HEK293T (cell line): ENCODE measurements around the gene KRTAP10-8.
"Not testable (repeated sequence)": the region's sequence is repeated elsewhere in the genome, so short reads cannot be mapped to it uniquely, and the experiment has no call there.

Experiments
- CTCF ChIA-PET: fragments of 350-600 bp; formaldehyde crosslinking; extraction: SDS; loops from one replicate; lab custom pipeline; 2021; ENCODE audit warnings: antibody characterized with exemption, inconsistent platforms; lab: Yijun Ruan, JAX
- POLR2A ChIA-PET: fragments of 350-600 bp; formaldehyde crosslinking; extraction: SDS; loops from one replicate; lab custom pipeline; 2020; ENCODE audit warnings: antibody characterized with exemption, inconsistent platforms; lab: Yijun Ruan, JAX
- DNase-seq: peaks from one replicate; pipeline ENCODE4 v3.0.0; 2012; ENCODE audit warnings: mixed read lengths; ENCODE audit errors: extremely low spot score
- ARNT ChIP-seq: fragments of 450-650 bp; IDR thresholded peaks from 2 replicates; pipeline ENCODE4 v1.6.1; 2017; ENCODE audit warnings: mild to moderate bottlenecking
- BHLHE40 ChIP-seq: fragments of 450-650 bp; IDR thresholded peaks from 2 replicates; pipeline ENCODE4 v1.6.1; 2016; ENCODE audit warnings: mild to moderate bottlenecking, moderate library complexity, borderline replicate concordance
- CTBP1 ChIP-seq: fragments of 450-650 bp; IDR thresholded peaks from 2 replicates; pipeline ENCODE4 v1.6.1; 2016; ENCODE audit warnings: borderline replicate concordance
- ELF4 ChIP-seq: fragments of 450-650 bp; IDR thresholded peaks from 2 replicates; pipeline ENCODE4 v1.6.1; 2017; ENCODE audit warnings: antibody characterized with exemption
- FOXA1 ChIP-seq: fragments of 450-650 bp; IDR thresholded peaks from 2 replicates; pipeline ENCODE4 v1.6.1; 2016; ENCODE audit warnings: mild to moderate bottlenecking
- FOXK2 ChIP-seq: fragments of 450-650 bp; IDR thresholded peaks from 2 replicates; pipeline ENCODE4 v1.6.1; 2016; ENCODE audit warnings: mild to moderate bottlenecking
- FOXM1 ChIP-seq: fragments of 450-650 bp; IDR thresholded peaks from 2 replicates; pipeline ENCODE4 v1.6.1; 2017; ENCODE audit warnings: mild to moderate bottlenecking, borderline replicate concordance
- HDGF ChIP-seq: fragments of 450-650 bp; IDR thresholded peaks from 2 replicates; pipeline ENCODE4 v1.6.1; 2017; ENCODE audit warnings: antibody characterized with exemption, borderline replicate concordance
- L3MBTL2 ChIP-seq: fragments of 450-650 bp; conservative IDR thresholded peaks from 2 replicates; pipeline ENCODE4 v1.6.1; 2016; ENCODE audit warnings: mild to moderate bottlenecking
- LEF1 ChIP-seq: fragments of 450-650 bp; IDR thresholded peaks from 2 replicates; pipeline ENCODE4 v1.6.1; 2017; ENCODE audit warnings: mild to moderate bottlenecking, borderline replicate concordance
- NFRKB ChIP-seq: fragments of 450-650 bp; IDR thresholded peaks from 2 replicates; pipeline ENCODE4 v1.6.1; 2016; ENCODE audit warnings: mild to moderate bottlenecking, moderate library complexity
- SP1 ChIP-seq: fragments of 450-650 bp; IDR thresholded peaks from 2 replicates; pipeline ENCODE4 v1.6.1; 2017
- SUZ12 ChIP-seq: fragments of 450-650 bp; IDR thresholded peaks from 2 replicates; pipeline ENCODE4 v1.6.1; 2016; ENCODE audit warnings: mild to moderate bottlenecking
- TARDBP ChIP-seq: fragments of 450-650 bp; IDR thresholded peaks from 2 replicates; pipeline ENCODE4 v1.6.1; 2016
- ZNF384 ChIP-seq: fragments of 450-650 bp; IDR thresholded peaks from 2 replicates; pipeline ENCODE4 v1.6.1; 2016
- TF ChIP-seq, protein P1 (sequence below): fragments of 450-650 bp; IDR thresholded peaks from 2 replicates; pipeline ENCODE4 v1.6.1; 2016

Gene KRTAP10-8

GRCh38 chr21:44572959-44573583 is 38.8 kb upstream of the KRTAP10-8 start:
- ChIA-PET CTCF (no interaction called here), POLR2A (no interaction called here)
- no peak for DNase-seq
- TF ChIP-seq TARDBP (no peak), L3MBTL2 (no peak), FOXK2 (no peak), BHLHE40 (no peak), NFRKB (no peak), HDGF (no peak), LEF1 (no peak), FOXM1 (no peak), CTBP1 (no peak), SP1 (no peak), FOXA1 (no peak), ELF4 (no peak), ARNT (no peak), SUZ12 (no peak), ZNF384 (no peak)
- TF ChIP-seq, protein P1, sequence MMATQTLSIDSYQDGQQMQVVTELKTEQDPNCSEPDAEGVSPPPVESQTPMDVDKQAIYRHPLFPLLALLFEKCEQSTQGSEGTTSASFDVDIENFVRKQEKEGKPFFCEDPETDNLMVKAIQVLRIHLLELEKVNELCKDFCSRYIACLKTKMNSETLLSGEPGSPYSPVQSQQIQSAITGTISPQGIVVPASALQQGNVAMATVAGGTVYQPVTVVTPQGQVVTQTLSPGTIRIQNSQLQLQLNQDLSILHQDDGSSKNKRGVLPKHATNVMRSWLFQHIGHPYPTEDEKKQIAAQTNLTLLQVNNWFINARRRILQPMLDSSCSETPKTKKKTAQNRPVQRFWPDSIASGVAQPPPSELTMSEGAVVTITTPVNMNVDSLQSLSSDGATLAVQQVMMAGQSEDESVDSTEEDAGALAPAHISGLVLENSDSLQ: no peak

DNA sequence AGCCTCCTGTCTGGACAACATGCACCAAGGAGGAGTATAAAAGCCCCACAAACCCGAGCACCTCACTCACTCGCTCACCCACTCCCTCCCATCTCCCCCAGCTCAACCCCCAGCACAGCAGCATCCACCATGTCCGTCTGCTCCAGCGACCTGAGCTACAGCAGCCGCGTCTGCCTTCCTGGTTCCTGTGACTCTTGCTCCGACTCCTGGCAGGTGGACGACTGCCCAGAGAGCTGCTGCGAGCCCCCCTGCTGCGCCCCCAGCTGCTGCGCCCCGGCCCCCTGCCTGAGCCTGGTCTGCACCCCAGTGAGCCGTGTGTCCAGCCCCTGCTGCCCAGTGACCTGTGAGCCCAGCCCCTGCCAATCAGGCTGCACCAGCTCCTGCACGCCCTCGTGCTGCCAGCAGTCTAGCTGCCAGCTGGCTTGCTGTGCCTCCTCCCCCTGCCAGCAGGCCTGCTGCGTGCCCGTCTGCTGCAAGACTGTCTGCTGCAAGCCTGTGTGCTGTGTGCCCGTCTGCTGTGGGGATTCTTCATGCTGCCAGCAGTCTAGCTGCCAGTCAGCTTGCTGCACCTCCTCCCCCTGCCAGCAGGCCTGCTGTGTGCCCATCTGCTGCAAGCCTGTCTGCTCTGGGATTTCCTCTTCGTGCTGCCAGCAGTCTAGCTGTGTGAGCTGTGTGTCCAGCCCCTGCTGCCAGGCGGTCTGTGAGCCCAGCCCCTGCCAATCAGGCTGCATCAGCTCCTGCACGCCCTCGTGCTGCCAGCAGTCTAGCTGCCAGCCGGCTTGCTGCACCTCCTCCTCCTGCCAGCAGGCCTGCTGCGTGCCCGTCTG is 38.0 kb upstream of the KRTAP10-8 start, which contains the start of gene KRTAP10-4:
Gene KRTAP10-4 (plus strand): TSS at position 100 of the 827 bp plus-strand sequence. CDS start 30 bp downstream, at position 130.
- DNase-seq, POLR2A ChIA-PET, CTCF ChIA-PET: not testable (repeated sequence)

DNA sequence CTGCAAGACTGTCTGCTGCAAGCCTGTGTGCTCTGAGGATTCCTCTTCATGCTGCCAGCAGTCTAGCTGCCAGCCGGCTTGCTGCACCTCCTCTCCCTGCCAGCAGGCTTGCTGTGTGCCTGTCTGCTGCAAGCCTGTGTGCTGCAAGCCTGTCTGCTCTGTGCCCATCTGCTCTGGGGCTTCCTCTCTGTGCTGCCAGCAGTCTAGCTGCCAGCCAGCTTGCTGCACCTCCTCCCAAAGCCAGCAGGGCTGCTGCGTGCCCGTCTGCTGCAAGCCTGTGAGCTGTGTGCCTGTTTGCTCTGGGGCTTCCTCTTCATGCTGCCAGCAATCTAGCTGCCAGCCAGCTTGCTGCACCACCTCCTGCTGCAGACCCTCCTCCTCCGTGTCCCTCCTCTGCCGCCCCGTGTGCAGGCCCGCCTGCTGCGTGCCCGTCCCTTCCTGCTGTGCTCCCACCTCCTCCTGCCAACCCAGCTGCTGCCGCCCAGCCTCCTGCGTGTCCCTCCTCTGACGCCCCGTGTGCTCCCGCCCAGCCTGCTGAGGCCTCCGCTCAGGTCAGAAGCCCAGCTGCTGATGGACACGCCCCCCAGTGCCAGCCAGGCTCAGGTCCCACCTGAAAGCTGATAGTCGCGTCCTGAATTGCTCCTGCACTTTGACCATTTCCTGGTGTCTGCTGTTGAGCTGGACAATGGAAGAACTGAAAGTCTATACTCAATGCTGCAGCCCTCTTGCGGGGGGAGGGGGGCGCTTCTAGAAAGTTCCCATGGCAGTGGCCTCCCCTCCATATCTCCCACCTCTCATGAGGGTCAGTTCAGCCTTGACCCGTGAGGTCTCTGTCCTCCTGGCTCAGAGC is 37.2 kb upstream of the KRTAP10-8 start:
- CTCF ChIA-PET: no interaction called here

DNA sequence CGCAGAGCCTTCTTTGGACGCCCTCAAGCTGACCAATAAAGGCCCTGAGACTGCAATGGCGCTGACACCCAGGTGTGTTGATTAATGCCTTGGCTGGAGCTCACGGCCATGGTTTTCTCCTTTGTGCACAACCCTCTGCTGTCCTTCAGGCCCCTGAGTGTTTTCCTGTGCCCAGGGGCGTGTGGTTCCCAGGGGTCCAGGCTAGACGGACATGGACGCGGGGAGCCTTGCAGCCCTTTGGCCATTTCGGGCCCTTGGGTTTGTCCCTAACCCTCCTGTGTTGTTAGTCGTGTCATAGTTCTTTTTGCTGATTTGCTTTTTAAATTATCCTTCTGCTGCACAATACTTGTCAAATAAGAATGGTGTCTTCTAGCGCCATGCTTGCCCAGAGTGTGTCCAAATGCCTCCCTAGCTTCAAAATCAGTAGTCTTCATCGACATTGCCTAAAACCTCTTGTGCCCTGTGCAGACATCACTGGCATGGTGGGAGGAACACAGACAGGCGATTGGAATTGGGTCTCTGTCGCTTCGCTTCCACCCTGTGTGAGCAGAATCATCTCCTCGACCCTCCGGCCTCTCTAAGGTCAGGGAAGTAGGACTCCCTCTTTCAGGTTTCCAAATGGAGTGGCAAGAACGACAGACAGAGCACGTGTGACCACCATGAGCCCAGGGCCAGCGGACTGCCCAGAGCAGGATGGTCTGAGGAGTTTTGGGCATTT is 36.4 kb upstream of the KRTAP10-8 start:
- ChIA-PET CTCF (no interaction called here), POLR2A (no interaction called here)
- no peak for TF ChIP-seq ZNF384
- no peak for DNase-seq

More for the DNA sequence above, 37.2 kb upstream of the KRTAP10-8 start:
- DNase-seq: no peak
- POLR2A ChIA-PET: no interaction called here
- TF ChIP-seq BHLHE40 (no peak), HDGF (no peak), CTBP1 (no peak), ELF4 (no peak), L3MBTL2 (no peak), ZNF384 (no peak), ARNT (no peak), SUZ12 (no peak), FOXA1 (no peak), SP1 (no peak), LEF1 (no peak), FOXM1 (no peak), TARDBP (no peak), NFRKB (no peak), FOXK2 (no peak)
- TF ChIP-seq, protein P1: no peak

DNA sequence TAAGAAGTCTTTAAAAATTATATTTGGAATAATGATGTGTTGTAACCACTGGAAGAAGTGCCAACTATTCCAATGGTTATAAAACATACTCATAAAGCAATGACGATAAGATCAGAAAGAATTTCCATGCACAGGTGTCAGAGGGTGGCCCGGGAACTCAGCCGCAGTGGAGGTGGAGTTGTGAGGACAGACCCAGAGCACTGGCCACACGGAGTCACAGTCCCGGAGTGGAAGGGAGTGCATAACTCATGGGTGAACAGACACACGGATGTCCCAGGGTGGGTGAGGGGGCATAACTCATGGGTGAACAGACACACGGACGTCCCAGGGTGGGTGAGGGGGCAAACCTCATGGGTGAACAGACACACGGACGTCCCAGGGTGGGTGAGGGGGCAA is 35.9 kb upstream of the KRTAP10-8 start:
- POLR2A ChIA-PET: no interaction called here
- CTCF ChIA-PET: no interaction called here
- no peak for TF ChIP-seq LEF1
- TF ChIP-seq FOXM1: no peak
- TF ChIP-seq CTBP1: no peak
- no peak for TF ChIP-seq SP1
- no peak for TF ChIP-seq BHLHE40
- no peak for TF ChIP-seq TARDBP
- TF ChIP-seq ELF4: no peak
- no peak for TF ChIP-seq ZNF384
- no peak for TF ChIP-seq HDGF
- no peak for DNase-seq

- ChIA-PET POLR2A (no interaction called here), CTCF (no interaction called here)
- DNase-seq: no peak
- TF ChIP-seq NFRKB (no peak), FOXM1 (no peak), SUZ12 (no peak), ARNT (no peak), LEF1 (no peak), CTBP1 (no peak), FOXK2 (no peak), FOXA1 (no peak), ZNF384 (no peak), ELF4 (no peak), TARDBP (no peak), HDGF (no peak), L3MBTL2 (no peak), BHLHE40 (no peak), SP1 (no peak)
- TF ChIP-seq, protein P1: no peak
These were observed 33.4 kb upstream of the KRTAP10-8 start for GRCh38 chr21:44578371-44579055.
